Measurements from ENCODE around the gene FARS2.

The FARS2 gene

GRCh38 chr6:5776104-5776503 lies 514.8 kb downstream of the FARS2 start:
- no peaks in the 10 kb centered on the region for H3K4me1 ChIP-seq (ENCODE audit: control insufficient read depth, insufficient read depth, low read length)
- H3K36me3 ChIP-seq (ENCODE audit: control insufficient read depth, insufficient read depth, low read length) = no peaks in the 10 kb centered on the region
- H3K9me3 ChIP-seq (ENCODE audit: control insufficient read depth, low read length) = no peaks in the 10 kb centered on the region
- no peak overlapping the region for H3K4me3 ChIP-seq (ENCODE audit: insufficient read depth, low read depth, low read length)
- H3K27ac ChIP-seq (ENCODE audit: insufficient read depth, low read depth, low read length, poor library complexity, severe bottlenecking) = no peak overlapping the region
- H3K27me3 ChIP-seq (ENCODE audit: control insufficient read depth, insufficient read depth, low read length, poor library complexity, severe bottlenecking) = no peaks in the 10 kb centered on the region
- WGBS, 2 experiments = 94 to 96% methylated on average over 6 of the region's 6 CpGs

GRCh38 chr6:5776706-5777390 lies 515.5 kb downstream of the FARS2 start:
- 92 to 93% methylated on average over 12 of the region's 12 CpGs for WGBS, 2 experiments
- no peaks in the 10 kb centered on the region for H3K4me1 ChIP-seq (ENCODE audit: control insufficient read depth, insufficient read depth, low read length)

GRCh38 chr6:5778317-5778857 lies 517.1 kb downstream of the FARS2 start:
- Histone ChIP-seq H3K36me3 (ENCODE audit: control insufficient read depth, insufficient read depth, low read length) (no peaks in the 10 kb centered on the region), H3K27ac (ENCODE audit: insufficient read depth, low read depth, low read length, poor library complexity, severe bottlenecking) (no peak overlapping the region), H3K4me3 (ENCODE audit: insufficient read depth, low read depth, low read length) (no peak overlapping the region), H3K27me3 (ENCODE audit: control insufficient read depth, insufficient read depth, low read length, poor library complexity, severe bottlenecking) (no peaks in the 10 kb centered on the region), H3K4me1 (ENCODE audit: control insufficient read depth, insufficient read depth, low read length) (no peaks in the 10 kb centered on the region), H3K9me3 (ENCODE audit: control insufficient read depth, low read length) (no peaks in the 10 kb centered on the region)
- WGBS, 2 experiments = 91% methylated on average over 7 of the region's 7 CpGs

More at GRCh38 chr6:5776706-5777390, 515.5 kb downstream of the FARS2 start:
- Histone ChIP-seq H3K27ac (ENCODE audit: insufficient read depth, low read depth, low read length, poor library complexity, severe bottlenecking) (no peak overlapping the region), H3K9me3 (ENCODE audit: control insufficient read depth, low read length) (no peaks in the 10 kb centered on the region), H3K4me3 (ENCODE audit: insufficient read depth, low read depth, low read length) (no peak overlapping the region), H3K27me3 (ENCODE audit: control insufficient read depth, insufficient read depth, low read length, poor library complexity, severe bottlenecking) (no peaks in the 10 kb centered on the region), H3K36me3 (ENCODE audit: control insufficient read depth, insufficient read depth, low read length) (no peaks in the 10 kb centered on the region)

- no peaks in the 10 kb centered on the region for H3K4me1 ChIP-seq (ENCODE audit: control insufficient read depth, insufficient read depth, low read length)
- H3K9me3 ChIP-seq (ENCODE audit: control insufficient read depth, low read length) = no peaks in the 10 kb centered on the region
- no peaks in the 10 kb centered on the region for H3K27me3 ChIP-seq (ENCODE audit: control insufficient read depth, insufficient read depth, low read length, poor library complexity, severe bottlenecking)
- H3K36me3 ChIP-seq (ENCODE audit: control insufficient read depth, insufficient read depth, low read length) = no peaks in the 10 kb centered on the region
- no peak overlapping the region for H3K4me3 ChIP-seq (ENCODE audit: insufficient read depth, low read depth, low read length)
- no peak overlapping the region for H3K27ac ChIP-seq (ENCODE audit: insufficient read depth, low read depth, low read length, poor library complexity, severe bottlenecking)
- WGBS, 2 experiments = 93 to 94% methylated on average over 7 of the region's 7 CpGs
Observed at GRCh38 chr6:5778906-5779305, 517.6 kb downstream of the FARS2 start.

- no peaks in the 10 kb centered on the region for H3K9me3 ChIP-seq (ENCODE audit: control insufficient read depth, low read length)
- WGBS, 2 experiments = 91 to 95% methylated on average over 6 of the region's 6 CpGs
- H3K4me3 ChIP-seq (ENCODE audit: insufficient read depth, low read depth, low read length) = no peak overlapping the region
- no peak overlapping the region for H3K27ac ChIP-seq (ENCODE audit: insufficient read depth, low read depth, low read length, poor library complexity, severe bottlenecking)
- no peaks in the 10 kb centered on the region for H3K36me3 ChIP-seq (ENCODE audit: control insufficient read depth, insufficient read depth, low read length)
- no peaks in the 10 kb centered on the region for H3K4me1 ChIP-seq (ENCODE audit: control insufficient read depth, insufficient read depth, low read length)
- H3K27me3 ChIP-seq (ENCODE audit: control insufficient read depth, insufficient read depth, low read length, poor library complexity, severe bottlenecking) = no peaks in the 10 kb centered on the region
Observed at GRCh38 chr6:5781019-5781418, 519.7 kb downstream of the FARS2 start.

- 71 to 73% methylated on average over 17 of the region's 17 CpGs for WGBS, 2 experiments
- Histone ChIP-seq H3K4me1 (ENCODE audit: control insufficient read depth, insufficient read depth, low read length) (peaks cover 7% of the 10 kb centered on the region), H3K27me3 (ENCODE audit: control insufficient read depth, insufficient read depth, low read length, poor library complexity, severe bottlenecking) (no peaks in the 10 kb centered on the region), H3K9me3 (ENCODE audit: control insufficient read depth, low read length) (no peaks in the 10 kb centered on the region), H3K27ac (ENCODE audit: insufficient read depth, low read depth, low read length, poor library complexity, severe bottlenecking) (no peak overlapping the region), H3K36me3 (ENCODE audit: control insufficient read depth, insufficient read depth, low read length) (no peaks in the 10 kb centered on the region), H3K4me3 (ENCODE audit: insufficient read depth, low read depth, low read length) (no peak overlapping the region)
Observed at GRCh38 chr6:5781966-5782556, 520.7 kb downstream of the FARS2 start.

GRCh38 chr6:5782783-5783547 lies 521.7 kb downstream of the FARS2 start:
- Histone ChIP-seq H3K4me3 (ENCODE audit: insufficient read depth, low read depth, low read length) (no peak overlapping the region), H3K27me3 (ENCODE audit: control insufficient read depth, insufficient read depth, low read length, poor library complexity, severe bottlenecking) (no peaks in the 10 kb centered on the region), H3K4me1 (ENCODE audit: control insufficient read depth, insufficient read depth, low read length) (peaks cover 11% of the 10 kb centered on the region), H3K27ac (ENCODE audit: insufficient read depth, low read depth, low read length, poor library complexity, severe bottlenecking) (no peak overlapping the region), H3K36me3 (ENCODE audit: control insufficient read depth, insufficient read depth, low read length) (no peaks in the 10 kb centered on the region), H3K9me3 (ENCODE audit: control insufficient read depth, low read length) (no peaks in the 10 kb centered on the region)
- WGBS, 2 experiments = 83 to 87% methylated on average over 26 of the region's 26 CpGs

- Histone ChIP-seq H3K27me3 (ENCODE audit: control insufficient read depth, insufficient read depth, low read length, poor library complexity, severe bottlenecking) (no peaks in the 10 kb centered on the region), H3K4me1 (ENCODE audit: control insufficient read depth, insufficient read depth, low read length) (peaks cover 11% of the 10 kb centered on the region), H3K4me3 (ENCODE audit: insufficient read depth, low read depth, low read length) (no peak overlapping the region)
Observed at GRCh38 chr6:5783584-5784089, 522.3 kb downstream of the FARS2 start.

GRCh38 chr6:5785249-5785648 lies 523.9 kb downstream of the FARS2 start:
- Histone ChIP-seq H3K27ac (ENCODE audit: insufficient read depth, low read depth, low read length, poor library complexity, severe bottlenecking) (no peak overlapping the region), H3K27me3 (ENCODE audit: control insufficient read depth, insufficient read depth, low read length, poor library complexity, severe bottlenecking) (no peaks in the 10 kb centered on the region), H3K36me3 (ENCODE audit: control insufficient read depth, insufficient read depth, low read length) (no peaks in the 10 kb centered on the region), H3K4me1 (ENCODE audit: control insufficient read depth, insufficient read depth, low read length) (peaks cover 11% of the 10 kb centered on the region), H3K4me3 (ENCODE audit: insufficient read depth, low read depth, low read length) (no peak overlapping the region), H3K9me3 (ENCODE audit: control insufficient read depth, low read length) (no peaks in the 10 kb centered on the region)
- 90% methylated on average over 8 of the region's 8 CpGs for WGBS, 2 experiments

More at GRCh38 chr6:5783584-5784089, 522.3 kb downstream of the FARS2 start:
- Histone ChIP-seq H3K27ac (ENCODE audit: insufficient read depth, low read depth, low read length, poor library complexity, severe bottlenecking) (no peak overlapping the region), H3K9me3 (ENCODE audit: control insufficient read depth, low read length) (no peaks in the 10 kb centered on the region), H3K36me3 (ENCODE audit: control insufficient read depth, insufficient read depth, low read length) (no peaks in the 10 kb centered on the region)
- WGBS, 2 experiments = 86 to 87% methylated on average over 19 of the region's 19 CpGs
